ENCODE results near the gene HDDC2. TPM values are rescaled to one million over a fixed set of nuclear protein-coding genes. Genes with fewer than 3 reads are reported as not detected.

HDDC2 gene
- total RNA-seq, 2 experiments from 2014 or later = 113 to 114 TPM

- ChIA-PET POLR2A (no interaction called here), CTCF (no interaction called here)
Observed at GRCh38 chr6:125248136-125248535, 53.6 kb downstream of the HDDC2 start.

GRCh38 chr6:125246566-125246965, 55.2 kb downstream of the HDDC2 start:
- POLR2A ChIA-PET = no interaction called here
- CTCF ChIA-PET = no interaction called here

- POLR2A ChIA-PET = no interaction called here
Observed at GRCh38 chr6:125245523-125246264, 56.1 kb downstream of the HDDC2 start.

GRCh38 chr6:125245109-125245508, 56.7 kb downstream of the HDDC2 start:
- ChIA-PET CTCF (no interaction called here), POLR2A (no interaction called here)

More at GRCh38 chr6:125245523-125246264, 56.1 kb downstream of the HDDC2 start:
- CTCF ChIA-PET = no interaction called here

GRCh38 chr6:125237764-125238163, 64.0 kb downstream of the HDDC2 start:
- ChIA-PET CTCF (no interaction called here), POLR2A (no interaction called here)

- CTCF ChIA-PET = no interaction called here
- POLR2A ChIA-PET = no interaction called here
Observed at GRCh38 chr6:125236536-125237327, 65.0 kb downstream of the HDDC2 start.

GRCh38 chr6:125233202-125233601, 68.6 kb downstream of the HDDC2 start:
- POLR2A ChIA-PET = no interaction called here

GRCh38 chr6:125232466-125232865, 69.3 kb downstream of the HDDC2 start:
- CTCF ChIA-PET = no interaction called here
- POLR2A ChIA-PET = no interaction called here

More at GRCh38 chr6:125233202-125233601, 68.6 kb downstream of the HDDC2 start:
- CTCF ChIA-PET = no interaction called here

- ChIA-PET CTCF (no interaction called here), POLR2A (no interaction called here)
Observed at GRCh38 chr6:125231574-125232343, 70.0 kb downstream of the HDDC2 start.

- ChIA-PET POLR2A (no interaction called here), CTCF (no interaction called here)
Observed at GRCh38 chr6:125231133-125231532, 70.6 kb downstream of the HDDC2 start.

GRCh38 chr6:125230674-125231073, 71.1 kb downstream of the HDDC2 start:
- CTCF ChIA-PET = no interaction called here
- POLR2A ChIA-PET = no interaction called here

GRCh38 chr6:125228981-125229479, 72.7 kb downstream of the HDDC2 start:
- CTCF ChIA-PET = no interaction called here

GRCh38 chr6:125227244-125227643, 74.5 kb downstream of the HDDC2 start:
- ChIA-PET CTCF (no interaction called here), POLR2A (no interaction called here)

More at GRCh38 chr6:125228981-125229479, 72.7 kb downstream of the HDDC2 start:
- POLR2A ChIA-PET = no interaction called here

Other genes starting within 250 kb of the HDDC2 start
- gene TPD52L1, start 148.2 kb downstream of the HDDC2 start, total RNA-seq = under 1 TPM; 0.34 to 0.50 TPM

Data from activated CD8-positive, alpha-beta memory T cell treated with anti-CD3 and anti-CD28 coated beads for 36 hours (primary cell).